GM21360 (cell line): Measurements from ENCODE around the gene HVCN1.

ENCODE experiments used
- ATAC-seq: cut with Tn5 transposase; IDR thresholded peaks from one replicate; pipeline ENCODE4 v1.9.1; 2021; ENCODE audit warnings: mild to moderate bottlenecking, moderate library complexity; ENCODE audit not compliant: unreplicated experiment

HVCN1 gene

DNA sequence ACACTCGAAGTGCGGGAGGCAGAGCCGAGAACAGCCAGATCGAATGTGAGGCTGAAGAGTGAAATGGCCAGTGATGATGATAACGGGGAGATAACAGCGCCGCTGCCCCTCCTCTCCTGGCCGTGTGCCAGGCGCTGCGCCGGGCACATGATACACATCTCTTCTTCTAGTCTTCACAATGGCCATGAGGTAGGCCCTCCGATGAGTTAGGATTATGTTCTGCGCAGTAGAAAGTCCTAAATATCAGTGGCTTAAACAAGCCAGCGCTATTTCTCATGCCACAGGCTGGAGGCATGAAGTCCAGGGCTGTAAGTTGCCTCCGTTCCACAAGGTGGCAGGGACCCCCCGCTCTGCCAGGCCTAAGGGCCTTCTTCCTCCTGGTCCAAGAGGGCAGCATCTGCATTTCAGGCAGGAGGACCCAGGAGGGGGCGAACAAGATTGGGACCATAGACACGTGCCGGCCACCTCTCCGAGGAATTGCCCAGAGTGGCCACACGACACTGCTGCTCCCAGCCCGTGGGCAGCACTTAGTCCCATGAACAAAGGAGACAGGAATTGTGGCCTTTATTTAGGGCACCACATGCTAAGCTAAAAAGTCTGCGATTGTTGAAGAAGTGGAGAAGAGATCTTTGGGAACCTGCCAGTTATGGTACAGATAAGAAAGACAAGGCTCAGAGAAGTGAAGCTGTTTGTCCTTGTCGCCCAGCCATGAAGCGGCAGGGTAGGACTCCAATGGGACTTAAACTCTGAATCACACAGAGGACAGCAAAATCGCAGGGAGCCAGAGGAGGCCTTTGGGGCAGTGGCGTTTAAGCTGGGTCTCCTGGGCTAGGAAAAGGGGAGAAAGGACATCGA, 10.9 kb upstream of the HVCN1 start:
- no peak for ATAC-seq

DNA sequence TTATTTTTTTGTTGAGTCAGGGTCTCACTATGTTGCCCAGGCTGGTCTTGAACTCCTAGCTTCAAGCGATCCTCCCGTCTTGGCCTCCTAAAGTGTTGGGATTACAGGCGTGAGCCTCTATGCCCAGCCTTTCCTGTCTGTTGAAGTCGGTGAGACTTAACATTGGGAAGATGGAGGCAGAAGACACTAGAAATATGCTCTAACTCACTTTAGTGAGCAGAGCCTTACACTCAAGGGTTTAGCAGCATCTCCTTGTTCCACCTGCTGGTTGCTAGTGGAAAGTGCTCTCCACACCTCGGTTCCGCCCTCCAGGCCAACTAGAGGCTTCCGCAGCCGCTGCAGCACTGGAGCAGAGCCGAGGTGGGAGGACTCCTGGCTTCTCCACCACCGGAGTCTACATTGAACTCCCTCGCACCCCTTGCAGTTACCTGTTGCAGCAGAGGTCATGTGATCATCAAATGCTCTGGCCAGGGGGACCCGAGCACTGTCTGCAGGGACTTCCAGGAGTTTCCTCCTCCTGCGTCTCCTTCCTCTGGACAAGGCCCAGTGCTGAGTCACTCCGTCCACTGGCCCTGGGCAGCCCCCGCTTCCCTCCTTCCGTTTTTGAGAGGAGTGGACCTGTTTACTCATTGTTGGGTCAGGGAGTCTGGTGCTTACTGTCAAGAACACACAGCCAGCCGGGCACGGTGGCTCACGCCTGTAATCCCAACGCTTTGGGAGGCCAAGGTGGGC, 9.4 kb upstream of the HVCN1 start:
- ATAC-seq: peak; percentile 78

DNA sequence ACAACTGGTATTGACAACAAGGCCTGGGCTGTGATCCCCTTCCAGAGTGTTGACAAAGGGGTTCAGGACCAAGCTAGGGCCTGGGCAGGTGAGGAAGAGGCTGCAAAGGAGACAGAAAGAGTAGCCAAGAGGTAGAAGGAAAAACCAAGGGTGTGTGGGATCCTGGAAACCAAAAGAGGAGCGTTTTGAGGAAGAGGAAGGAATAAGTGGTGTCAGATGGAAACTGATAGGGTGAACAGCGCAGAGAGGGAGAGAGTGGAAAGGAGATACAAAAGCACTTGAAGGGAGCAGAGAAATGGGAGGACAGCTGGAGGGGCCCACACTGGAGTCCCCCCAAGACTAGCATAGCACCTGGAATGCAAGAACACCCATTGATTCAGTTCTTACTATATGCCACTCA, 8.3 kb upstream of the HVCN1 start:
- no peak for ATAC-seq

DNA sequence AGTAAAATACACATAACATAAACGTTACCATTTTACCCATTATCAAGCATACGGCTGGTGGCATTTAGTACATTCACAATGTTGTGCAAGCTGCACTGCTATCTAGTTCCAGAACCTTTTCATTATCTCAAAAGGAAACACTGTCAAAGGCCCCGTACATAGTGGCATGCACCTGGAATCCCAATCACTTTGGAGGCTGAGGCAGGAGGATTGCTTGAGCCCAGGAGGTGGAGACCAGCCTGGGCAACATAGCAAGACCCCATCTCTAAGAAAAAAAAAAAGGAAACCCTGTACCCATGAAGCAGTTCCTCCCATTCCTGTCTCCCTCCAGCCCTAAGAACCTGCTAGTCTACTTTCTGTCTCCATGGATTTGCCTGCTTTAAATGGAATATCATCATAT, 7.4 kb upstream of the HVCN1 start:
- ATAC-seq: no peak

DNA sequence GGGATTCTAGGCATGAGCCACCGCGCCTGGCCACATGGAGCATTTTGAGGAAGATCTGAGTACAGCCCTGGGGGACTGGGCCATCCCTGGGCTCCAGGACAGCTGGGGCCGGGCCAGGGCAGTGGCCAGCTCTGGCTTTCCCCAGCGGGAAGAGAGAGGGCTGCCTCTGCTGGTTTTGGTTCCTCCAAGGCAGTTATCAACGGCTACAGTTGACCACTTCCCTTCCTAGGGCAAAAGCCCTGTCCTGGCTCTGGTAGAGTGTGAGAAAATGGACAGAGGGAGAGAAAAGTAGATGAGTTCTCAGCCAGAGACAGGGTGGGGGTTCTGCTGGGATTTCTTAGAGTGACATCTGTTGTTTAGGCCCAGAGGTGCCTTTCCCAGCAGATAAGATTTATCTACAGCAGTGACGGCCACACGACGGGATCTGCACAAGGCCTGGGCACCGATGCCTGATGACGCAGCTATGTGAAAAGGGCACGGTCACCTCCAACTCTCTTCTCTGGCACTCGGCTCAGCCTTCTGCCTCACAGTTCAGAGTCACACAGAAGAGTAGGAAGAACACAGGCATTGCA, 5.5 kb upstream of the HVCN1 start:
- ATAC-seq: no peak

DNA sequence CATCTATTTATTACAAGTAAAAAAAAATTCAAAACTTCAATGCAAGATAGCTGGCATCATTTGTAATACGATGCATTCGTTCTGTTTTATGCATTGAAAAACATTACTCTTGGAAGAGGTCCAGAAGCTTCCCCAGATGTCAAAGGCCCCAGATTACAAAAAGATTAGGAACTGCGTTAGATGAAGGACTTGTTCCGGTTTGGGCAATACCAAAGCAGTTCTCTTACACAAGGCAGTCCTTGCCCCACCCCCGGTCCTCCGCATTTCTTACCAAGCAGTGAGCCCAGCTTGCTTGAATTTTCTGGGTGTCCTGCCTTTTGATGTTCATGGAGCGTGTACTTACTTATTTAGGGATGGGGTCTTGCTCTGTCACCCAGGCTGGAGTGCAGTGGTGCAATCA, 4.8 kb upstream of the HVCN1 start:
- no peak for ATAC-seq

DNA sequence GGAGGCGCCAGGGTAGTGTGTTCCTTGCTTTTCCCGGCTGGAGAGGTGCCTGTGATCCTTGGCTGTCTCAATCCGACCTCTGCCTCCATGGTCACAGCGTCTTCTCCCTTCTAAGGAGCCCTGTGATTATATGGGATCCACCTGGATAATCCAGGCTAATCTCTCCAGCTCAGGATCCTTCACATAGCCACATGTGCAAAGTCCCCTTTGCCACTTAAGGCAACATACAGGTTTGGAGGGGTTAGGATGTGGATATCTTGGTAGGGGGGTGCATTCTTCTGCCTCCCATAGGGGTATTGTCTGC, 1.2 kb upstream of the HVCN1 start:
- no peak for ATAC-seq

DNA sequence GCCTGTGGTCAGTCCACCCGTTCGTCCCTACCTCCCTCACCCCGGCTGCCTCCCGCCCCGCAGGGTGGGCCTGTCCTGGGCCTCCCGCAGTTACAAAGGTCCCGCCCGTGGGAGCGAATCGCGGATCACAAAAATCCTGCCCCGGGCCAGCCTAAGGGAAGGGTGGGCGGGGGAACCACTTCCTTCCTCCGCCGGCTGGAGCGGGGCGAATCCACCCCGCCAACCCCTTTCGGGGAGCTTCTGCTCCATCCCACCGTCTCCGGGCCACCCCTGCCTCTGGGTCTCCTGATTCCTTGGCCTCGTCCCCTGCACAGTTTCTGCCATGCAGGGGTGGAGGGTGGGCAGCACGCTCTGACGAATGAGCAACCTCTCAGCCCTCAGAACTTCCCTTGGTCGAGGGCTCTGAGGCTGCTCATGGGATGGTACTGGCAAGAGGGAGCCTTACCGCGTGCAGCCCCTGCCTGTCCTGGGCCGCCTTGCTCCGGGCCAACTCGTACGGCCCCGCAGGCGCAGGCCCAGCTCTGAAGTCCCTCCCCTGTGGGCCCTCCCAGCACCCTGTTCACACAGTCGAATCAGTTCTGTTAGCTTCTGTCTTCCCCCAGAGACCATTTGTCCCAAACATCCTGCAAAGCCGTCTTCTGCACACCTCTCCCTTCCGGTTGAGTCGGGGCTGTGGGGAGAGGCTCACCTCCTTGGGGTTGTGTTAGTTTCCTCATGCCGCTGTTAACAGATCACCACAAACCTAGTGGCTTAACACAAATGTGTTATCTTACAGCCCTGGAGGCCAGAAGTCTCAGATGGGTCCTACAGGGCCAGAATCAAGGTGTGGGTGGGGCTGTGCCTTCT, 589 bp upstream of the HVCN1 start:
- no peak for ATAC-seq

DNA sequence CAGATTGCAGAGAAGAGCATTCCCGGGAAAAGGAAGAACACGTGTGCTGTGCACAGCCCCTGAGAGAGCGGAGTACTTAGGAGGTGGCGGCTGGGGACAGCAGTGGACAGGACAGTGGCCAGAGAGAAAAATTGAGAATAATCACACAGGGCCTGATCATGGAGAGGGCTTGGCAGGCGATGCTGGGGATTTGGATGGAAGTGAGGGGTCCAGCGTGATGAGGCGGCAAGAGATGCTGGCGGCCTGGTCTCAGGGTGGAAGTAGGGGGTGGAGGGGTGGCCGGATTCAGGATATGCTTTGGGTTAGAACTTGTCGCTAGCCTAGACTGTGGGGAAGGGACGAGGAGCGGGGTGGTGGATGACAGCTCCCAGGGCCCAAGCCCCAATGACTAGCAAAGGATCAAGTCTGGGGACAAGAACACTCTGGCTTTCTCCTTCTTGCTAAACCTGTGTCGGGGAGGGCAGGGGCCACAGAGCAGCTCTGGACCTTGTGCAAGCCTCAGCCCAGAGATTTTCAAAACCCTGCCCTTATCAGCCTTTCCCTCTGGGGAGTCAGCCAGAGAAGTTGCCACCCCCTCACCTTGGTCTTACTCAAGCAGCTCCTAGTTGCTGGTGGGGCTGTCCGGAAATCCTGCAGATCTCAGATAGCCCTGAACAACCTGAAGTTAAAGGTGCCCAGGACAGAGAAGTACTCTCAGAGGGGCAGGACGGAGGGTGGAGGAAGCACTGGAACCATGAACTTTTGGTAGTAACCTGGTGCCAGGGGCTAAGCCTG, 1.3 kb downstream of the HVCN1 start:
- no peak for ATAC-seq

DNA sequence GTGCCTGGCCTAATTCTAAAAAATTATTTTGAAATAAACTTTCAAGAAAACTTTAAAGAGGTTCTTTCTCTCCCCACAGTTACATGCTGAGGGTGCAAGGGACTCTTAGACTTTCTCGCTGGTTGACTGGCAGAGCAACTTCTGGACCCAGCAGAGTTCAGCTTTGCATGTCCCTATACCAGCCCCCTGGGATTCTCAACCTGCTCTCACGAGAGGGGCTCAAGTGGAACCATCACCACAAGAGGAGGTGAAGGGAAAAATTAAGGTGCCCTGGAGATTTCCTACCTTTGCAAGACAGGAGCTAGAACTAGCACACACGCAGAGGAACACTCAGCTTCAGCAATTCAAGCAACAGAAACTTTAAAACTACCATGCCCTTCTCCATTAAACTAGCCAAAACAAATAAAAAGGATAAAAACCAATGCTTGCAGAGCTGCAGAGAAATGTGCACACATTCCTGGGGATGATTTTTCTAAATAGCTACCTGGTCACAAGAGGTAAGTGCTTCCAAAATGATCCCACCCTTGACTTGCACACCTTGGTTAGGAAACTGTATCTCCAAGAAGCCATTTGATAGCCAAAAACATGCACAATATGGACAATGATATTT, 2.5 kb downstream of the HVCN1 start:
- ATAC-seq: no peak

DNA sequence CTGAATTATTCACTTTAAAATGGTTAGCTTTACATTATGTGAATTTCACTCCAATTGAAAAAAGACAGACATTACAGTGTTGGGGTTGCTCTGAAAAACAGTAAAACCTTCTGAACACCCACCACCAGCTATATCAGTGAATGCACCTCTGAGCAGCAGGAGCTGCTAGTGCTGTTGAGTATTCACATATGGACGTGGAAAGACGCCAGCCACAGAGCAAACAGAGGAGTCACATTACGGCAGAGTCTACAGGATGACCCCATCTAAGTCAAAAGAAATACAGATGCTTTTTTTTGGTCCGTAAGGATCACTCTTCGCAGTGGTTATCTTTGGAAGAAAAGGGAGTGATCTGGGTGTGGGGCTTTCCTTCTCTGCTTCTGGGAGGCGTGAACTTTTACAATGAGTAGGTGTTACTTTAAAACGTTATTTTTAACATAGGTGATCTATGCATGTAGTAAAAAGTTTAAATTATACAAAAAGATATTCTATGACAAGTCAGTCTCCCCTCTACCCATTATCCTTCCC, 4.5 kb downstream of the HVCN1 start:
- no peak for ATAC-seq

DNA sequence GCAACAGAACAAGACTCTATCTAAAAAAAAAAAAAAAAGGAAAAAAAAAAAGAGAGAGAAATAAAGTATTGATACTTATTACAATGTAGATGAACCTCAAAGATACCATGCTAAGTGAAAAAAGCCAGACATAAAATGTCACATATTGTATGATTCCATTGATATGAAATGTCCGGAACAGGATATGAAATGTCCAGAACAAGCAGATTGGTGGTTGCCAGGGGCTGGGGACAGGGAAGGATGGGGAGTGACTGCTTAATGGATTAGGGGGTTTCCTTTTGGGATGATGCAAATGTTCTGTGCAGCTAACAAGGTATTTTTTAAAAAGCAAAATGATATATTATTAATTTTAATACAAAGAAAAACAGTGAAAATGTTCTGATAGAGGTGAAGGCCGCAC, 5.0 kb downstream of the HVCN1 start:
- ATAC-seq: no peak

DNA sequence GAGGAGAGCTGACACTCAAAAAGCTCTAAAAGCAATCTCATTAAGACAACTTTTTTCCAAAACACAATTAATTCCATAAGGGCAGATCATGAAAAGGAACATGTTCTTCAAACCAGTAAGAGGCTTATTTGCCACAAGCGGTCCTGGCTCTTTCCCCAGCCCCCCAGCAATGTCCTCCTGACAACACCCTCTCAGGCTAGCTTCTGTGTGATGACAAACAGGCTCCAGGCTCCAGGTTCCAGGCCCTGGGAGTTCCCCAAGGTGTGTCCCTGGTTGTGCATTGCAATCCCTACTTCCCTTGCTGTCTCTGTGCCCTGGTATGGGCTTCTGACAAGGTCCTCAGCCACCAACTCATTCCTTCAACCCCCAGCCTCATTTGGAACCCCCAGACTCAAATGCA, 8.9 kb downstream of the HVCN1 start:
- no peak for ATAC-seq

DNA sequence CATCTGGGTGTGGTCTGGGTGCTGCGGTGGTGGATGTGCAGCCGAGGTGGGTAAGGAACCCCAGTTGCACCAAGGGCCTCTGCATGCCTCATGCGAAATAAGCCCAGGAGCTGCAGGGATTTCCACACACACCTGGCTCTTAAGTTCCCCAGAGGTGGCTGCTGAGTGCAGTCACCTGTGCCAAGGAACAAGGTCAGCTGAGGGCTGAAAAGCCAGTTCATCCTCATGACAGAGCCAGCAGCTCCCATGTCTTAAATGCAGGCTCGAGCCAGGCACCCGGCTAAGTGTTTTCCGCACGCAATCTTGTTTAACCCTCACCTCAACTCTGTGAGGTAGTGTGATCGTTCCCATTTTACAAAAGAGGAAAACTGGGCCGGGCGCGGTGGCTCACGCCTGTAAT, 9.7 kb downstream of the HVCN1 start:
- no peak for ATAC-seq

DNA sequence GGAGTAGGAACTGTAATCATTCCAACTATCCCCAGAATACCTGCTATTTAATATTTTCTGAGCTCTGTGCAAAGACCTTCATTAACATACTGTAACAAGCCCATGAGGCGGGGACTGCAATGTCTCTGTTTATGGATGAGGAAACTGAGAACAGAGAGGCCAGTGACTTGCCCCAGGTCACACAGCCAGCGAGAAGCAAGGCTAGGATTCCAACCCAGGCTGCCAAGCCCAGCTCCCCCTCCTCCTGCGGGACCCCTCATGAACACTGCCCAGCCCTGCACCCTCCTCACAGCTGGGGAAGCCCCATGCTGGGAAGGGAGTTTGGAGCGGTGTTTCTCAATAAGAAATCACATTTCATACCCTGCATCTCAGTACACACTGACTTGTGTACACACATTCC, 10.9 kb downstream of the HVCN1 start:
- peak; percentile 3 for ATAC-seq

DNA sequence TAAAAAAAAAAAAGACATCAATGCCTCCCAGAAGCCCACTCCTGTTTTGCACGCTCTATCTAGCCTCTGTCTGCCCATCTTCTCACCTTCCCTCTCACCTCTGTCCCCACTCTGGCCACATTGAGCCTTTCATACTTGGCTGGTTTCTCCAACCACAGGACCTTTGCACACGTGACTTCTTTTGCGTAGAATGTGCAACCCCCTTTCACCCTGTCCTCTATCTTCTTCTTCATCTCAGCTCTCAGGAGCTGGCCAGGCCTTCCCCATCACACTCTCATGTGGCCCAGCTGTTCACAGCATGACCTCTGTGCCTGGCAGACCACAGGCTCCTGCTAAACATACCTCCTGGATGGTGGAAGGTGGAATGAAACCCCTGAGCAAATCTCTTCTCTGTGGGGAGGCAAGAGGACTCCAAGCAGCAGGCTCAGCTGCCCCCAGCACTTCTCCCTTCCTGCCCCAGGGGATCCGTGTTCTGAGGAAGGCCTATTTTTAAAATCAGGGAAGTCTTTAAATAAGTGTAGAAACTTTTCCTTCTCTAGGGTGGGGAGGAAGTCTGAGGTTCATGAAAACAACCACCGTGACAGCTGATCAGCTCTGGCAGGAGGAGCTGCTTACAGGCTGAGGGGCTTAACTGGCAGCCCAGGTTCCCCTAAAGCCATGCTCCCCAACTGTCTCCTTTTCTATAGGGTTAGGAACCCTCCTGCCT, 11.6 kb downstream of the HVCN1 start:
- ATAC-seq: peak; percentile 46

DNA sequence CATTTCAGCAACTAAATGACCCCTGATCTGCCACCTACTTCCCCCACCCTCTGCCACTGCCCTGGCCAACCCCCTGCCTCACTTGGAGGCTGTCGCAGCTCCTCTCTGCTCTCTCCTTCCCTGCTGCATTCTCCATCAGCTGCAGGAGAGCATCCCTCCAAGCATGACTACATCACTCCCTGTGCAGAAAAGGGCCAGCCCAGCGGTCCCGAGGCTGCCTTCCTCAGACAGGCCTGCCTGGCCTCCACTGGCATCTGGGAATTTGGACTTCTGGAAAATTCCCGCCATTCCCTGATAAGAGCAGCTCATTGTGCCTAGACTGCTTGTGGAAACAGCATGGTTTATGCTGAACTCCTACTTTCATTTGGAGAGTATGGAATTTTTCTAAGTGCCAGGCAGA, 12.7 kb downstream of the HVCN1 start:
- no peak for ATAC-seq

DNA sequence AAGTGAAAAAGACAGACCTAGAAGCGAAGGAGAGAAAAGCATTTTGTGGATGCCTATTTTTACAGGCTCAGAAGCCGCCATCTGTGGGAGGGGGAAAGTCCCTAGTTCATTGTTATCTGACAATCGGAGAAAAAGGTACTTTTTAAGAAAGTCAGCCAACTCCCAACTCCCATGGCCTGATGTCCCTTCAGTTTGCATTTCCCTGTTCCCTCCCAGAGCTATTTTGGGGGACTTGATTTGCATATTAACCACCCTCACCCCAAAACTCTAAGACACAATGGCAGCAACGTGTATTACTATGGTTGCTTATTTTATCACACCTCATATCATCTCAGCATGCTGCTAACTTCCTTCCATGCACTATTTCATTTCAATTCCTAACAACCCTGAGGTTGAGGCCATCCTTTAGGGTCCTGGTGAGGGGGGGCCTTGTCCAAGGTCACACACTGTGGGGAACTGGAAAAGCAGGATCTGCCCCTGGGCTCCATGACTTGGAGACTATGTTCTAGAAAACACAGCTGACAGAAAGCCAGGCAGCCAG, 18.7 kb downstream of the HVCN1 start:
- peak; percentile 41 for ATAC-seq

DNA sequence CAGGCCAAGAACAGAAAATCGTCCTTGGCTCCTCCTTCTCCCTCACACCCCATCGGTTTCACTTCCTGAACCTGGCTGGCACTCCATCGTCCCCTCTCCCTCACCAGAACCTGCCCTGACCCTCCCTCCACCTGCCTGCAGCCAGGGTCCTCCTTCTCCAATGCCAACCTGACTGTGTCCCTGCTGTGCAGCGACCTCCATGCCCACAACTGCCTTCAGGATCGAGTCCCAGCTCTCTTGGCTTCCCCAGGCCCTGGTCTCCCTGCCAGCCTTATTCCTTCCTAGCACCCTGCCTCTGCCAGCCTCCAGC, 19.8 kb downstream of the HVCN1 start:
- ATAC-seq: no peak
